ENCODE data around the gene RPTOR. TPM values are rescaled to one million over a fixed set of nuclear protein-coding genes. Genes with fewer than 3 reads are reported as not detected.
"Not testable (repeated sequence)": the region's sequence is repeated elsewhere in the genome, so short reads cannot be mapped to it uniquely, and the experiment has no call there.

The RPTOR gene
- total RNA-seq, 1 experiment from 2014 or later: 25.1 TPM

- H2BK12ac ChIP-seq (ENCODE audit: insufficient read length, low read depth, low read length): no peak overlapping the region
- Mint-ChIP-seq H3K4me3 (no peak overlapping the region), H3K27ac (peak overlapping the region in 1 of 3 experiments; percentile 21; a peak in 1 of 7 replicates), H3K27me3 (ENCODE audit: low read depth) (peaks cover 5% of the 10 kb centered on the region), H3K9me3 (no peaks in the 10 kb centered on the region), H3K36me3 (ENCODE audit: insufficient read depth in 1 of 3, low read depth in 3 of 3) (peaks cover 0 to 4% (median 0%) of the 10 kb centered on the region in 3 experiments; a peak in 1 of 7 replicates), H3K4me1 (peaks cover 2 to 12% of the 10 kb centered on the region in 2 experiments)
- H3T11ph ChIP-seq (ENCODE audit: low read length): no peak overlapping the region
- H4K5ac ChIP-seq (ENCODE audit: insufficient read length, low read depth, low read length): no peak overlapping the region
- H2BK15ac ChIP-seq (ENCODE audit: low read depth, low read length): no peak overlapping the region
- no peak overlapping the region for H3K4ac ChIP-seq (ENCODE audit: low read depth, low read length)
- no peak overlapping the region for H3K9ac ChIP-seq (ENCODE audit: extremely low read depth, insufficient read length, low read length)
- H2BK5ac ChIP-seq (ENCODE audit: insufficient read length, low read length): no peak overlapping the region
- H3K4me1 ChIP-seq (ENCODE audit: insufficient read depth, low read length): no peaks in the 10 kb centered on the region
- no peak overlapping the region for H3K23ac ChIP-seq (ENCODE audit: insufficient read length, low read depth, low read length)
- no peak overlapping the region for H3K27ac ChIP-seq (ENCODE audit: insufficient read length, low read depth, low read length)
- no peaks in the 10 kb centered on the region for H4K20me1 ChIP-seq (ENCODE audit: control insufficient read depth, insufficient read depth, insufficient read length)
- no peak for TF ChIP-seq CTCF (conservative IDR thresholded peaks at IDR 0.05)
- peaks cover 5% of the 10 kb centered on the region for H3K79me1 ChIP-seq (ENCODE audit: insufficient read depth, low read depth, low read length, poor library complexity, severe bottlenecking)
- H3K4me2 ChIP-seq (ENCODE audit: insufficient read depth, insufficient read length, low read length): no peak overlapping the region
- H2BK120ac ChIP-seq (ENCODE audit: low read depth, low read length, poor library complexity, severe bottlenecking): no peak overlapping the region
- H3K18ac ChIP-seq (ENCODE audit: insufficient read length, low read depth, low read length): no peak overlapping the region
- no peak for DNase-seq
- H3K56ac ChIP-seq (ENCODE audit: insufficient read length, low read depth, low read length): no peak overlapping the region
- no peaks in the 10 kb centered on the region for H3K23me2 ChIP-seq (ENCODE audit: insufficient read length, low read depth, low read length, poor library complexity, severe bottlenecking)
- H2AFZ ChIP-seq (ENCODE audit: low read length): no peak overlapping the region
- H3K9me3 ChIP-seq (ENCODE audit: control insufficient read depth, low read depth, low read length): no peaks in the 10 kb centered on the region
- no peaks in the 10 kb centered on the region for H3K27me3 ChIP-seq (ENCODE audit: insufficient read depth, low read length)
- H4K8ac ChIP-seq (replicated peaks; ENCODE audit: insufficient read length, low read depth, low read length): no peak overlapping the region
- no peak overlapping the region for H2BK20ac ChIP-seq (ENCODE audit: low read depth, low read length, poor library complexity, severe bottlenecking)
- no CpG with 5 or more reads among the region's 14 CpGs for WGBS (ENCODE audit: extremely low coverage, insufficient read length, low lambda C conversion rate)
- H2AK5ac ChIP-seq (ENCODE audit: insufficient read length, low read length): no peak overlapping the region
- H3K79me2 ChIP-seq (ENCODE audit: insufficient read depth, low read length): peaks cover 2% of the 10 kb centered on the region; the same call in 1 of the 2 replicates
- H4K91ac ChIP-seq (ENCODE audit: insufficient read length, low read depth, low read length): no peak overlapping the region
- no peak overlapping the region for H3K14ac ChIP-seq (ENCODE audit: insufficient read depth, low read length)
Measured at GRCh38 chr17:80577876-80578570, 33.4 kb downstream of the RPTOR start.

GRCh38 chr17:80578668-80579388 lies 34.2 kb downstream of the RPTOR start:
- H3K27me3 Mint-ChIP-seq (ENCODE audit: low read depth); H3K9me3 Mint-ChIP-seq; H3T11ph ChIP-seq (ENCODE audit: low read length): not testable (repeated sequence)

More at GRCh38 chr17:80578668-80579388, 34.2 kb downstream of the RPTOR start:
- not testable (repeated sequence) for H4K5ac ChIP-seq (ENCODE audit: insufficient read length, low read depth, low read length); H3K14ac ChIP-seq (ENCODE audit: insufficient read depth, low read length); H3K4me2 ChIP-seq (ENCODE audit: insufficient read depth, insufficient read length, low read length); H4K20me1 ChIP-seq (ENCODE audit: control insufficient read depth, insufficient read depth, insufficient read length); H2BK15ac ChIP-seq (ENCODE audit: low read depth, low read length); H3K9ac ChIP-seq (ENCODE audit: extremely low read depth, insufficient read length, low read length); H3K79me1 ChIP-seq (ENCODE audit: insufficient read depth, low read depth, low read length, poor library complexity, severe bottlenecking); H3K27ac ChIP-seq (ENCODE audit: insufficient read length, low read depth, low read length); H3K23me2 ChIP-seq (ENCODE audit: insufficient read length, low read depth, low read length, poor library complexity, severe bottlenecking); H3K56ac ChIP-seq (ENCODE audit: insufficient read length, low read depth, low read length); H3K9me3 ChIP-seq (ENCODE audit: control insufficient read depth, low read depth, low read length); H3K4ac ChIP-seq (ENCODE audit: low read depth, low read length); H3K36me3 Mint-ChIP-seq (ENCODE audit: insufficient read depth in 1 of 3, low read depth in 3 of 3); H2BK120ac ChIP-seq (ENCODE audit: low read depth, low read length, poor library complexity, severe bottlenecking); H2AK5ac ChIP-seq (ENCODE audit: insufficient read length, low read length); H2BK5ac ChIP-seq (ENCODE audit: insufficient read length, low read length); H2BK12ac ChIP-seq (ENCODE audit: insufficient read length, low read depth, low read length); H4K91ac ChIP-seq (ENCODE audit: insufficient read length, low read depth, low read length); H3K23ac ChIP-seq (ENCODE audit: insufficient read length, low read depth, low read length); H3K27ac Mint-ChIP-seq; H3K18ac ChIP-seq (ENCODE audit: insufficient read length, low read depth, low read length); H2AFZ ChIP-seq (ENCODE audit: low read length); H2BK20ac ChIP-seq (ENCODE audit: low read depth, low read length, poor library complexity, severe bottlenecking); H3K4me3 Mint-ChIP-seq; H4K8ac ChIP-seq (replicated peaks; ENCODE audit: insufficient read length, low read depth, low read length); H3K79me2 ChIP-seq (ENCODE audit: insufficient read depth, low read length); DNase-seq; H3K4me1 ChIP-seq (ENCODE audit: insufficient read depth, low read length); H3K27me3 ChIP-seq (ENCODE audit: insufficient read depth, low read length)
- H3K4me1 Mint-ChIP-seq: peaks cover 4 to 14% of the 10 kb centered on the region in 2 experiments
- no CpG with 5 or more reads among the region's 15 CpGs for WGBS (ENCODE audit: extremely low coverage, insufficient read length, low lambda C conversion rate)

Measured in H9 (cell line).